ENCODE measurements around the gene LPP.

DNA sequence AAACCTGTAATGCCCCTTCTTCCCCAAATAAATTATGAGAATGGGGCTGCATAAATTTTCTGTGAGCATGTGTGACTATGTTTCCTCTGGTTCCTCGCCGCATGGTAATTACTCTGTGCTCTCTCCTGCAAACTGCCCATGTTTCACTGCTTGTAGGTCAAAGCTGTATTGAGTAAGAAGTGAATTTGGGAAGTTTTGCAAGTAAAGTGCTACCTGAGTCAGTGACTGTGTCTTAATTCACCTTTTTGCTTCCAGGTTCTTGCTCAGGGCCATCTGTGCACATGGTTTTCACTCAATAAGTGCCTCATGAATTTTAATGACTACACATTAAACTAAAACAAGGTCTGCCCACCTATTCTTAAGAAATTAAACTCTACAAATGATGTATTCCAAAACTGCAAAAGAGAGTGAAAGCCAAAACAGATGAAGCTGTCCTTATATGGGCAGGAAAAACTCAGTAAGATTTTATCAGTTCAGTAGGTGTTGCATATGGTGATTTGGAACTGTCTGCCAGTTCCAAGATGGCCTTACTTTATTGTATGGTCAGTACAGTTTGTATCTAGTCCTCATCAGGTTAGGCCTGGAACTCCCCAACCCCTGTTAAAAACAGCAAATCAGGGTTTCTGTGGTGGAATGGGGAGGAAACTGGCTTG lies 100.0 kb downstream of the LPP start:
- no peak for TF ChIP-seq POLR2A (IDR thresholded peaks at IDR 0.05; ENCODE audit: low read depth, low read length)
- no peak for TF ChIP-seq POLR2AphosphoS5 (IDR thresholded peaks at IDR 0.05; ENCODE audit: low read depth, low read length)
- no peak for TF ChIP-seq PAX5 (IDR thresholded peaks at IDR 0.05; ENCODE audit: insufficient read depth, low read length, severe bottlenecking)
- TF ChIP-seq TAF1 (IDR thresholded peaks at IDR 0.05; ENCODE audit: low read depth, low read length) = no peak

All from GM12891 (cell line).